ENCODE measurements around the gene TM9SF1.
A peak's percentile ranks its signal among the peaks of the same experiment; 100 is the strongest.
"Not testable (repeated sequence)": the region's sequence is repeated elsewhere in the genome, so short reads cannot be mapped to it uniquely, and the experiment has no call there.

The TM9SF1 gene

GRCh38 chr14:24222987-24223386, 27.7 kb upstream of the TM9SF1 start:
- DNase-seq (ENCODE audit: low spot score): not testable (repeated sequence)

- no peak for DNase-seq (ENCODE audit: low spot score)
Measured at GRCh38 chr14:24219521-24219920, 24.3 kb upstream of the TM9SF1 start.

- no peak for DNase-seq (ENCODE audit: low spot score)
Measured at GRCh38 chr14:24219080-24219479, 23.8 kb upstream of the TM9SF1 start.

GRCh38 chr14:24216876-24217275, 21.6 kb upstream of the TM9SF1 start:
- DNase-seq (ENCODE audit: low spot score): not testable (repeated sequence)

- DNase-seq (ENCODE audit: low spot score): no peak
Measured at GRCh38 chr14:24216345-24216699, 21.1 kb upstream of the TM9SF1 start.

- peak; percentile 86 for DNase-seq (ENCODE audit: low spot score)
Measured at GRCh38 chr14:24215495-24216344, 20.5 kb upstream of the TM9SF1 start, which contains the start of gene MDP1. TSS of gene MDP1 (minus strand) at chr14:24216066. CDS start at chr14:24215955, 111 bp downstream.

GRCh38 chr14:24213866-24214662, 18.8 kb upstream of the TM9SF1 start:
- DNase-seq (ENCODE audit: low spot score): no peak

- peak; percentile 95 for DNase-seq (ENCODE audit: low spot score)
Measured at GRCh38 chr14:24212924-24213865, 18.0 kb upstream of the TM9SF1 start, which contains the start of gene CHMP4A. TSS of gene CHMP4A (minus strand) at chr14:24213488. CDS start at chr14:24213439, 49 bp downstream.

- no peak for DNase-seq (ENCODE audit: low spot score)
Measured at GRCh38 chr14:24211311-24211710, 16.1 kb upstream of the TM9SF1 start.

- no peak for DNase-seq (ENCODE audit: low spot score)
Measured at GRCh38 chr14:24207625-24208024, 12.4 kb upstream of the TM9SF1 start.

- DNase-seq (ENCODE audit: low spot score): no peak
Measured at GRCh38 chr14:24207104-24207551, 11.9 kb upstream of the TM9SF1 start.

GRCh38 chr14:24206260-24207103, 11.2 kb upstream of the TM9SF1 start:
- DNase-seq (ENCODE audit: low spot score): no peak

GRCh38 chr14:24204163-24205146, 9.2 kb upstream of the TM9SF1 start:
- DNase-seq (ENCODE audit: low spot score): no peak

GRCh38 chr14:24203249-24203886, 8.1 kb upstream of the TM9SF1 start:
- DNase-seq (ENCODE audit: low spot score): not testable (repeated sequence)

GRCh38 chr14:24202538-24202937, 7.3 kb upstream of the TM9SF1 start:
- not testable (repeated sequence) for DNase-seq (ENCODE audit: low spot score)

- DNase-seq (ENCODE audit: low spot score): no peak
Measured at GRCh38 chr14:24198814-24199524, 3.7 kb upstream of the TM9SF1 start.

- DNase-seq (ENCODE audit: low spot score): no peak
Measured at GRCh38 chr14:24197056-24197450, 1.8 kb upstream of the TM9SF1 start.

All from left forelimb (tissue), 1 donor.